Fibroblast of villous mesenchyme (primary cell): ENCODE results near the gene CCS. TPM values are rescaled to one million over a fixed set of nuclear protein-coding genes. Genes with fewer than 3 reads are reported as not detected.

Source experiments
- DNase-seq: peaks from one replicate; pipeline ENCODE4 v3.0.0-alpha.2; 2010; ENCODE audit warnings: low read depth
- H3K4me3 ChIP-seq: 2 replicates; pipeline ENCODE4 v1.5.1; 2011; ENCODE audit warnings: low read depth, mild to moderate bottlenecking, low read length
- small RNA-seq: library from RNA; depleted of rRNA; stranded (forward); fragments of <200 nt; gene quantifications from one replicate; pipeline ENCODE3, GENCODE V24; 2012
- total RNA-seq: library from RNA; depleted of rRNA; stranded (reverse); fragments of >200 nt; gene quantifications from 2 replicates; pipeline ENCODE4 v1.2.3, GENCODE V29; 2012
- TF ChIP-seq, protein P1 (sequence below): IDR thresholded peaks from 2 replicates; pipeline ENCODE4 v1.5.1; 2012; ENCODE audit warnings: low read depth, mild to moderate bottlenecking, low read length; ENCODE audit not compliant: insufficient read depth

Gene CCS
- total RNA-seq, 1 donor = 34.5 TPM

- H3K4me3 ChIP-seq = no peak overlapping the region
- TF ChIP-seq, protein P1, sequence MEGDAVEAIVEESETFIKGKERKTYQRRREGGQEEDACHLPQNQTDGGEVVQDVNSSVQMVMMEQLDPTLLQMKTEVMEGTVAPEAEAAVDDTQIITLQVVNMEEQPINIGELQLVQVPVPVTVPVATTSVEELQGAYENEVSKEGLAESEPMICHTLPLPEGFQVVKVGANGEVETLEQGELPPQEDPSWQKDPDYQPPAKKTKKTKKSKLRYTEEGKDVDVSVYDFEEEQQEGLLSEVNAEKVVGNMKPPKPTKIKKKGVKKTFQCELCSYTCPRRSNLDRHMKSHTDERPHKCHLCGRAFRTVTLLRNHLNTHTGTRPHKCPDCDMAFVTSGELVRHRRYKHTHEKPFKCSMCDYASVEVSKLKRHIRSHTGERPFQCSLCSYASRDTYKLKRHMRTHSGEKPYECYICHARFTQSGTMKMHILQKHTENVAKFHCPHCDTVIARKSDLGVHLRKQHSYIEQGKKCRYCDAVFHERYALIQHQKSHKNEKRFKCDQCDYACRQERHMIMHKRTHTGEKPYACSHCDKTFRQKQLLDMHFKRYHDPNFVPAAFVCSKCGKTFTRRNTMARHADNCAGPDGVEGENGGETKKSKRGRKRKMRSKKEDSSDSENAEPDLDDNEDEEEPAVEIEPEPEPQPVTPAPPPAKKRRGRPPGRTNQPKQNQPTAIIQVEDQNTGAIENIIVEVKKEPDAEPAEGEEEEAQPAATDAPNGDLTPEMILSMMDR = no peak
- DNase-seq = no peak
These were observed 56.9 kb downstream of the CCS start for GRCh38 chr11:66649903-66650302.

- TF ChIP-seq, protein P1 = no peak
- H3K4me3 ChIP-seq = no peak overlapping the region
- DNase-seq = no peak
These were observed 58.0 kb downstream of the CCS start for GRCh38 chr11:66651016-66651415.

GRCh38 chr11:66652651-66653050 lies 59.7 kb downstream of the CCS start:
- no peak for DNase-seq
- no peak overlapping the region for H3K4me3 ChIP-seq
- TF ChIP-seq, protein P1 = no peak

GRCh38 chr11:66653123-66653522 lies 60.1 kb downstream of the CCS start:
- TF ChIP-seq, protein P1 = no peak
- no peak overlapping the region for H3K4me3 ChIP-seq
- DNase-seq = no peak

Small RNA genes lying within 50 kb of the gene (small RNA-seq; reads per million reads assigned to genes)
- not detected for gene RNU4-39P

Other genes with a start within 250 kb of the CCS start
- 42.3 and 47.0 TPM in 2 replicates for gene BRMS1, start 248.1 kb upstream of the CCS start, total RNA-seq
- gene B4GAT1, start 245.6 kb upstream of the CCS start, total RNA-seq = 21.6 and 25.0 TPM in 2 replicates
- gene SLC29A2, start 221.4 kb upstream of the CCS start, total RNA-seq = 0.64 and 0.86 TPM in 2 replicates
- gene NPAS4, start 172.2 kb upstream of the CCS start, total RNA-seq = 0.32 TPM in 1 of 2 replicates, not detected in the other
- gene MRPL11, start 154.3 kb upstream of the CCS start, total RNA-seq = 38.0 and 46.7 TPM in 2 replicates
- 10.8 and 13.2 TPM in 2 replicates for gene PELI3, start 126.3 kb upstream of the CCS start, total RNA-seq
- 67.6 and 70.4 TPM in 2 replicates for gene DPP3, start 112.8 kb upstream of the CCS start, total RNA-seq
- gene BBS1, start 82.5 kb upstream of the CCS start, total RNA-seq = 25.4 and 34.5 TPM in 2 replicates
- gene ZDHHC24, start 47.1 kb upstream of the CCS start, total RNA-seq = 9.5 and 11.0 TPM in 2 replicates
- gene ACTN3, start 46.3 kb upstream of the CCS start, total RNA-seq = under 0.01 TPM in 1 of 2 replicates, not detected in the other
- gene CTSF, start 24.6 kb upstream of the CCS start, total RNA-seq = 9.9 and 12.6 TPM in 2 replicates
- 0.43 and 0.64 TPM in 2 replicates for gene CCDC87, start 122 bp upstream of the CCS start, total RNA-seq
- gene RBM14, start 23.4 kb downstream of the CCS start, total RNA-seq = 24.8 and 32.8 TPM in 2 replicates
- 84.4 and 118 TPM in 2 replicates for gene RBM4, start 45.5 kb downstream of the CCS start, total RNA-seq
- 15.8 and 27.2 TPM in 2 replicates for gene RBM4B, start 84.7 kb downstream of the CCS start, total RNA-seq
- gene SPTBN2, start 136.0 kb downstream of the CCS start, total RNA-seq = under 0.01 and 1.3 TPM in 2 replicates